Adrenal gland (tissue), 5 donors: Measurements from ENCODE around the gene STAT3.

Source experiments
- CTCF ChIP-seq, 6 experiments: fragments of 450-650 bp in 4 of 6; fragments of 200-600 bp in 2 of 6; sonication (generic) in 1 of 6; IDR thresholded peaks; 1 replicate in 5 of 6; 2 replicates in 1 of 6; pipeline versions ENCODE4 v1.5.1 to v1.8.0; 2016 to 2021; ENCODE audit warnings: antibody characterized with exemption in 6 of 6, mild to moderate bottlenecking in 2 of 6, moderate library complexity in 1 of 6
- POLR2A ChIP-seq, 2 donors: fragments of 450-650 bp; IDR thresholded peaks; one replicate each; pipeline ENCODE4 v1.6.1; 2017; ENCODE audit warnings: antibody characterized with exemption in 2 of 2, mild to moderate bottlenecking in 2 of 2, moderate library complexity in 1 of 2
- donor health status: DM: no; HTN: no; CAD: no.

GRCh38 chr17:42421507-42422338, 33.5 kb upstream of the STAT3 start:
- TF ChIP-seq CTCF (IDR thresholded peaks at IDR 0.05) (no peak), POLR2A (IDR thresholded peaks at IDR 0.05) (no peak)
